Esophagus muscularis mucosa (tissue), 4 donors: ENCODE measurements around the gene RUNX1. TPM values are rescaled to one million over a fixed set of nuclear protein-coding genes. Genes with fewer than 3 reads are reported as not detected.

ENCODE experiments used
- DNase-seq: peaks from one replicate; pipeline ENCODE4 v3.0.0-alpha.2; 2017; ENCODE audit errors: extremely low spot score
- H3K27ac ChIP-seq, 4 donors: fragments of 200-600 bp; sonication (generic); replicated peaks in 1 of 4; 1 replicate in 3 of 4; 2 replicates in 1 of 4; pipeline ENCODE4 v1.5.1; 2016 to 2019; ENCODE audit warnings: mild to moderate bottlenecking in 1 of 4
- H3K27me3 ChIP-seq, 4 donors: fragments of 200-600 bp; sonication (generic); one replicate each; pipeline versions ENCODE4 v1.5.1 to v1.6.0; 2016 to 2019
- H3K36me3 ChIP-seq, 4 donors: fragments of 200-600 bp; sonication (generic); one replicate each; pipeline ENCODE4 v1.5.1; 2016 to 2019
- H3K4me1 ChIP-seq, 4 donors: fragments of 200-600 bp; sonication (generic); one replicate each; pipeline ENCODE4 v1.5.1; 2016 to 2019
- H3K4me3 ChIP-seq, 4 donors: fragments of 200-600 bp; sonication (generic); 1 replicate in 2 of 4; 2 replicates in 2 of 4; pipeline ENCODE4 v1.5.1; 2016 to 2019; ENCODE audit warnings: mild to moderate bottlenecking in 4 of 4, moderate library complexity in 1 of 4
- H3K9me3 ChIP-seq, 4 donors: fragments of 200-600 bp; sonication (generic); 1 replicate in 3 of 4; 2 replicates in 1 of 4; pipeline ENCODE4 v1.5.1; 2016 to 2019
- EP300 ChIP-seq: sonication (generic); formaldehyde crosslinking; IDR thresholded peaks from one replicate; pipeline ENCODE4 v1.6.1; 2017; ENCODE audit warnings: antibody characterized with exemption
- POLR2A ChIP-seq: fragments of 450-650 bp; IDR thresholded peaks from one replicate; pipeline ENCODE4 v1.6.1; 2017; ENCODE audit warnings: antibody characterized with exemption, moderate library complexity, mild to moderate bottlenecking, low read depth
- POLR2AphosphoS5 ChIP-seq, 2 donors: sonication (generic); formaldehyde crosslinking; IDR thresholded peaks; one replicate each; pipeline ENCODE4 v1.6.1; 2017; ENCODE audit warnings: antibody characterized with exemption in 2 of 2
- WGBS: methylation state at CpG from one replicate; pipeline ENCODE4 v1.1.5; 2018; 5-methylcytosine and 5-hydroxymethylcytosine counted together
- intact Hi-C: fragments of 100-400 bp; cut with DNase I; formaldehyde crosslinking; loops from one replicate; pipeline ENCODE4 v1.15.1; 2023
- total RNA-seq, 4 donors: library from RNA; depleted of rRNA; stranded (reverse); fragments of >200 nt; gene quantifications; one replicate each; pipeline versions ENCODE4 v1.1.0 to v1.2.1, GENCODE V29; 2016
- TF ChIP-seq, protein P1 (sequence below), 3 experiments: fragments of 200-600 bp in 2 of 3; fragments of 450-650 bp in 1 of 3; sonication (generic) in 2 of 3; IDR thresholded peaks; one replicate each; pipeline ENCODE4 v1.5.1; 2017 to 2019; ENCODE audit warnings: antibody characterized with exemption in 3 of 3, mild to moderate bottlenecking in 2 of 3, moderate library complexity in 1 of 3

RUNX1 gene
- total RNA-seq, 4 donors from 2014 or later: 3.7 to 10.9 (median 5.6) TPM

DNA sequence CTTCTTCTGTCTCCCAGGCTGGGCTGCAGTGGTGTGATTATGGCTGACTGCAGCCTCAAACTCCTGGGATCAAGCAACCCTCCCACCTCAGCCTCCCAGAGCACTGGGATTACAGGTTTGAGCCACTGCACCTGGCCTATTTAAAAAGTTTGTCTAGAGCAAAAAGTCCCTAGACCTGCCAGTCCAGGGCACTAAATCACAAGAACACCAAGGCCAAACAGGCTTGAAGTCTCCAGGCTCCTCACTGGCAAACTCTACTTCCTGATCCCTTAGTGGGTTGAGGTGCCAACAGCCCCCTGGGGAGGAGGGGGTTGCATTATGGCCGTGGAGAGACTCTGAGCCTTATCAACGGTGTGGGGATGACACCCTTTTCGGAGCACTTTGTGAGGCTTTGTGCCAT, 304.3 kb downstream of the RUNX1 start:
- H3K4me1 ChIP-seq: peaks cover 0 to 11% (median 11%) of the 10 kb centered on the region in 4 donors
- no peak for DNase-seq
- intact Hi-C loops: loop anchor here (2.0 to 5.0 kb wide), 5 partner anchors 142 to 1284 kb away; no protein-coding TSS in a partner anchor
- no peak overlapping the region for H3K27ac ChIP-seq
- H3K9me3 ChIP-seq: no peaks in the 10 kb centered on the region
- H3K27me3 ChIP-seq: peaks cover 0 to 34% (median 0%) of the 10 kb centered on the region in 4 donors
- no peaks in the 10 kb centered on the region for H3K36me3 ChIP-seq
- no peak overlapping the region for H3K4me3 ChIP-seq
- TF ChIP-seq POLR2A (no peak), POLR2AphosphoS5 (IDR thresholded peaks at IDR 0.05) (no peak), EP300 (no peak)
- TF ChIP-seq, protein P1, sequence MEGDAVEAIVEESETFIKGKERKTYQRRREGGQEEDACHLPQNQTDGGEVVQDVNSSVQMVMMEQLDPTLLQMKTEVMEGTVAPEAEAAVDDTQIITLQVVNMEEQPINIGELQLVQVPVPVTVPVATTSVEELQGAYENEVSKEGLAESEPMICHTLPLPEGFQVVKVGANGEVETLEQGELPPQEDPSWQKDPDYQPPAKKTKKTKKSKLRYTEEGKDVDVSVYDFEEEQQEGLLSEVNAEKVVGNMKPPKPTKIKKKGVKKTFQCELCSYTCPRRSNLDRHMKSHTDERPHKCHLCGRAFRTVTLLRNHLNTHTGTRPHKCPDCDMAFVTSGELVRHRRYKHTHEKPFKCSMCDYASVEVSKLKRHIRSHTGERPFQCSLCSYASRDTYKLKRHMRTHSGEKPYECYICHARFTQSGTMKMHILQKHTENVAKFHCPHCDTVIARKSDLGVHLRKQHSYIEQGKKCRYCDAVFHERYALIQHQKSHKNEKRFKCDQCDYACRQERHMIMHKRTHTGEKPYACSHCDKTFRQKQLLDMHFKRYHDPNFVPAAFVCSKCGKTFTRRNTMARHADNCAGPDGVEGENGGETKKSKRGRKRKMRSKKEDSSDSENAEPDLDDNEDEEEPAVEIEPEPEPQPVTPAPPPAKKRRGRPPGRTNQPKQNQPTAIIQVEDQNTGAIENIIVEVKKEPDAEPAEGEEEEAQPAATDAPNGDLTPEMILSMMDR (IDR thresholded peaks at IDR 0.05): no peak
- WGBS: 62% methylated on average over 3 of the region's 3 CpGs

- H3K27ac ChIP-seq: no peak overlapping the region
- H3K4me3 ChIP-seq: no peak overlapping the region
- no peaks in the 10 kb centered on the region for H3K36me3 ChIP-seq
- H3K9me3 ChIP-seq: no peaks in the 10 kb centered on the region
- H3K4me1 ChIP-seq: peaks cover 0 to 11% (median 11%) of the 10 kb centered on the region in 4 donors
- 59% methylated on average over 9 of the region's 9 CpGs for WGBS
- H3K27me3 ChIP-seq: peaks cover 0 to 34% (median 0%) of the 10 kb centered on the region in 4 donors
- no peak for DNase-seq
- TF ChIP-seq EP300 (no peak), POLR2A (no peak), POLR2AphosphoS5 (IDR thresholded peaks at IDR 0.05) (no peak)
- TF ChIP-seq, protein P1 (IDR thresholded peaks at IDR 0.05): no peak
- intact Hi-C loops: loop anchor here (2.0 kb wide), 2 partner anchors 1197 to 1285 kb away; no protein-coding TSS in a partner anchor
Measured at GRCh38 chr21:34743831-34744230, 305.3 kb downstream of the RUNX1 start.

GRCh38 chr21:34743285-34743684, 305.8 kb downstream of the RUNX1 start:
- no peak overlapping the region for H3K27ac ChIP-seq
- no peak overlapping the region for H3K4me3 ChIP-seq
- intact Hi-C loops: no loop called here
- peaks cover 0 to 11% (median 11%) of the 10 kb centered on the region in 4 donors for H3K4me1 ChIP-seq
- no peak for DNase-seq
- TF ChIP-seq EP300: no peak
- TF ChIP-seq POLR2A: no peak
- no peak for TF ChIP-seq POLR2AphosphoS5 (IDR thresholded peaks at IDR 0.05)
- TF ChIP-seq, protein P1 (IDR thresholded peaks at IDR 0.05): no peak
- H3K36me3 ChIP-seq: no peaks in the 10 kb centered on the region
- WGBS: 92% methylated on average over 9 of the region's 9 CpGs
- peaks cover 0 to 34% (median 0%) of the 10 kb centered on the region in 4 donors for H3K27me3 ChIP-seq
- no peaks in the 10 kb centered on the region for H3K9me3 ChIP-seq

DNA sequence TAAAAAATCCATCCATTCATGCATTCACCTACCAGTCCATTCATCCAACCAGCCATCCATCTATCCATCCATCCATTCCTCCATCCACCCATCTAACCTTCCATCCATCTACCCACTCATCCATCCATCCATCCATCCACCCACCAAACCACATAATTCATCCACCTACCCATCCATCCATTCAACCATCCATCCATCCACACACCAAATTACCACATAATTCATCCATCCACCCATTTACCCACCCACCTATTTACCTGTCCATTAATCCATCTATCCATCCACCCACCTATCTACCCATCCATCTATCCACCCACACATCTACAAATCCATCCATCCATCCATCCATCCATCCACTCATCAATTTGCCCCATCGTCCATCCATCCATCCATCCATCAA, 308.9 kb downstream of the RUNX1 start:
- no peak overlapping the region for H3K4me3 ChIP-seq
- H3K27me3 ChIP-seq: peaks cover 0 to 34% (median 0%) of the 10 kb centered on the region in 4 donors
- TF ChIP-seq, protein P1 (IDR thresholded peaks at IDR 0.05): no peak
- no peak for TF ChIP-seq POLR2AphosphoS5 (IDR thresholded peaks at IDR 0.05)
- TF ChIP-seq EP300: no peak
- TF ChIP-seq POLR2A: no peak
- H3K27ac ChIP-seq: no peak overlapping the region
- WGBS: 89% methylated on average over 1 of the region's 1 CpG
- no peak for DNase-seq
- no peaks in the 10 kb centered on the region for H3K9me3 ChIP-seq
- H3K4me1 ChIP-seq: peaks cover 0 to 5% (median 3%) of the 10 kb centered on the region in 4 donors
- intact Hi-C loops: no loop called here
- no peaks in the 10 kb centered on the region for H3K36me3 ChIP-seq
